Endothelial cell of coronary artery (primary cell): ENCODE measurements around the gene TPGS1. TPM values are rescaled to one million over a fixed set of nuclear protein-coding genes. Genes with fewer than 3 reads are reported as not detected.

Source experiments
- total RNA-seq: library from RNA; depleted of rRNA; stranded (reverse); fragments of >200 nt; gene quantifications from 2 replicates; pipeline ENCODE4 v1.2.3, GENCODE V29; 2014

TPGS1 gene, protein sequence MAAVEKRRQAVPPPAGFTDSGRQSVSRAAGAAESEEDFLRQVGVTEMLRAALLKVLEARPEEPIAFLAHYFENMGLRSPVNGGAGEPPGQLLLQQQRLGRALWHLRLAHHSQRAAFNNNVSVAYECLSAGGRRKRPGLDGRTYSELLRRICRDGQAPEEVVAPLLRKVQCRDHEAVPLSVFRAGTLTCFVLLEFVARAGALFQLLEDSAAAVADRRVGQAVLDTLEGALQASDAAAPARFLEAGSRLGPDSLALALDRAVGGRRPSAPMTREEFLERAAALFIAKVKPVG
- total RNA-seq: 26.5 and 27.4 TPM in 2 replicates

DNA sequence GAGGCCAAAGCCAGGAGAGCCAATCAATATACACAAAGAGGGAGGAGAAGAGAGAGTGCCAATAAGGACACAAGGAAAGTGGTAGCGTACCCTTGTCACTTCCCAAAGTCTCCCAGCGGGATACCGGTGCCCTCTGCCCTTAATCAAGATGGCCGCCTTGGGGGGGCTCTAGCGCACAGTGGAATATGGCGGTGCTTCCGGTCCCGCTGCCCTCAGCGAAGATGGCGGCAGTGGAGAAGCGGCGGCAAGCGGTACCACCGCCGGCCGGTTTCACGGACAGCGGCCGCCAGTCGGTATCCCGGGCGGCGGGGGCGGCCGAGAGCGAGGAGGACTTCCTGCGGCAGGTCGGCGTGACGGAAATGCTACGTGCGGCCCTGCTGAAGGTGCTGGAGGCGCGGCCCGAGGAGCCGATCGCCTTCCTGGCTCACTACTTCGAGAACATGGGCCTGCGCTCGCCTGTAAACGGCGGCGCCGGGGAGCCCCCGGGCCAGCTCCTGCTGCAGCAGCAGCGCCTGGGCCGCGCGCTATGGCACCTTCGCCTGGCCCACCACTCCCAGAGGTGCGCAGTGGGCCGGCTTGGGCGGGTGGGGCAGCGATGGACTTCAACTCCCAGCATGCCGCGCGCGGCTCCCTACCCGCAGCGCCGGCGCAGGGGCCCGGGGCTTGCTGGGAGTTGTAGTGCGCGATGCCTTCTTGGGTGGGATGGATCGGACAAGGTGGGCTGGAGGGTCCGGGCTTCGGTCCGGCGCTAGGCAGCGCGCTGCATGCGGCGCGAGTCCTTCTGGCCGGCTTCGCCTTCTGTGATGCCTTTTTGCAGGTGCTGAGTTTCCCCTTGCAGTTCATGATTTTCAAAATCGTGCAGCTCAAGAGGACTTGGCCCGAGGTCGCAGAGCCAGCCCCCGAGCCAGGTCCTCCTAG lies at the start of gene TPGS1:
TPGS1 (plus strand) TSS at position 212 of the 918 bp plus-strand sequence; CDS start at position 222, 10 bp downstream.

DNA sequence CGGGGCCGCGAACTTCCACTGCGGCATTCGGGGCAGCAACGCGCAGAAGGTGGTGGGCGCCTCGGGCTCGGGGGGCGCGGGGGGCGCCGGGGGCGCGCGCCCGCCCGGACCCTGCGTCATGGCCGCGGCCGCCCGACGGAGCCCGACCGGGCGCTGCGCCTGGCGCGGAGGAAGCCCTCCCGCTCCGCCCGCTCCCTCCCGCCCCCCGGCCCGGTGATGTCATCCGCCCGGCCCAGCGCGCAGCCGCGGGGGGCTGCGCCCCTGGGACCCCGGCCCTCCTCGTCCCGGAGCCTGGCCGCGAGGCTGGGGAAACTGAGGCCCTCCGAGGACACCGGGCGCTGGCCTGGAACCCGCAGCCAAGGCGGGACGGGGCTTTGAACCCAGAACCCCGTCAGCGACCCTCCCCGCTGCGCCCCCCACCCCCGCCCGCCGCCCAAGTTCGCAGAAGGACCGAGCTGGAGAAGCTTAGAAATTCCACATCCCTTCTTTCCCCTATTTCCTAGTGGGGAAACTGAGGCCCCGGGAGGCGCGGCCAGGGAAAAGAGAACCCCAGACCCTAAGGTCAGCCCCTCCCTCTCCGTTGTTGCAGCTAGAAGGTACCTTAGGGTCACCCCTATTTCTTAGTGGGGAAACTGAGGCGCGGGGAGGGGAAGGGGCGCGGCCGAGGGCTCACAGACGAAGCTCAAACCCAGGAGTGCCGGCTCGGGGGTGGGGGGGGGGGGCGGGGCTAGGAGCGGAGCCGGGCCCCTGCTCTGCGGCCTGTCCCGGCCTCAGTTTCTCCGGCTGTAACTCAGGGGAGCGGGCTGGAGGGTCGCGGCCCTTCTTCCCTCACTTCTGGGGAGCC lies 46.2 kb upstream of the TPGS1 start, which contains the start of gene SHC2:
SHC2 (minus strand) TSS at position 157 of the 844 bp plus-strand sequence; CDS start at position 120, 37 bp downstream.

DNA sequence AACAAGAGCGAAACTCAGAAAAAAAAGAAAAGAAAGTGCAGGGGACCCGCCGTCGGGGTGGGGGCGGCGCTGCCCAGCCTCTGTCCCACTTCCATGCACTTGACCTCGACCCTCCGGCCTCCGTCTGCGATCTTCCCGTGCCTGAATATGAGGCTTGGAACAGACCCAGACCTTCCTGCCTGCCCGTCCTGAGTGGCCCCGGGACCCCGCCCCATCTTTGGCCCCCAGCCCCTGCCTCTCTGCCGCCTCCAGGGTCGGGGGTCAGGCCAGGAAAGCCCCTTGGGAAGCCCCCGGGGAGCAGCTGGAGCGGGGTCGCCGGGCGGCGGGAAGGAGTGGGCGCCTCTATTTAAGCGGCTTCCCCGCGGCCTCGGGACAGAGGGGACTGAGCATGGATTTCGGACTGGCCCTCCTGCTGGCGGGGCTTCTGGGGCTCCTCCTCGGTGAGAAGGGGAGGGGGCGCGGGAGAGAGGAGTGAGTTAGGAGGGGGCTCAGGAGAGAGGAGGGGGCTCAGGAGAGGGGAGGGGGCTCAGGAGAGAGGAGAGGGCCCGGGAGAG lies 11.1 kb upstream of the TPGS1 start, which contains the start of gene MADCAM1:
MADCAM1 (plus strand) TSS at position 375 of the 554 bp plus-strand sequence; CDS start at position 389, 14 bp downstream.

DNA sequence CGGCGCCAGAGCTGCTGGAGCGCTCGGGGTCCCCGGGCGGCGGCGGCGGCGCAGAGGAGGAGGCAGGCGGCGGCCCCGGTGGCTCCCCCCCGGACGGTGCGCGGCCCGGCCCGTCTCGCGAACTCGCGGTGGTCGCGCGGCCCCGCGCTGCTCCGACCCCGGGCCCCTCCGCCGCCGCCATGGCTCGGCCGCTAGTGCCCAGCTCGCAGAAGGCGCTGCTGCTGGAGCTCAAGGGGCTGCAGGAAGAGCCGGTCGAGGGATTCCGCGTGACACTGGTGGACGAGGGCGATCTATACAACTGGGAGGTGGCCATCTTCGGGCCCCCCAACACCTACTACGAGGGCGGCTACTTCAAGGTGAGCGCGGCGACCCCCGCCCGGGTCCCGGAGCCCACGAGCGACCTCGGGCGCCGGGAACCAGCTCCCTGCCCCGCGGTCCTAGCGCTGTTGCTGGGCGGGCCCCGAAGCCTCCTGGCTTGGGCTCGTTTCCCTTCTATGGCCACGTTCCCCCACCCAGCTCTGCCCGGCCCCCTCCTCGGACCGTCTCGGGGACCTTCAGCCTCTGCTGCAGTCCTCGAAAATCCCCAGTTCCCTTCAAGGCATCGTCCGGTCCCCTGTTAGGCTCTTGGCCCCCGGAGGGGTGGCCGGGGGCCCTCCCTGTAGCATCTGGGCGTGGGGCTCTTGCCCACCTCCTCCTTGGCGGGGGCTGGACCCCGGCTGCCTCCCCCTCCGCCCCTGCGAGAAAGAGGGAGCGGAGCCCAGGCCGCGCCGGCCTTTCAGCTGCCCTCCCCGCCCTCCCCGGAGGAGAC lies 24.7 kb downstream of the TPGS1 start, which contains the start of gene CDC34:
CDC34 (plus strand) TSS at position 8 of the 808 bp plus-strand sequence; CDS start at position 180, 172 bp downstream.

DNA sequence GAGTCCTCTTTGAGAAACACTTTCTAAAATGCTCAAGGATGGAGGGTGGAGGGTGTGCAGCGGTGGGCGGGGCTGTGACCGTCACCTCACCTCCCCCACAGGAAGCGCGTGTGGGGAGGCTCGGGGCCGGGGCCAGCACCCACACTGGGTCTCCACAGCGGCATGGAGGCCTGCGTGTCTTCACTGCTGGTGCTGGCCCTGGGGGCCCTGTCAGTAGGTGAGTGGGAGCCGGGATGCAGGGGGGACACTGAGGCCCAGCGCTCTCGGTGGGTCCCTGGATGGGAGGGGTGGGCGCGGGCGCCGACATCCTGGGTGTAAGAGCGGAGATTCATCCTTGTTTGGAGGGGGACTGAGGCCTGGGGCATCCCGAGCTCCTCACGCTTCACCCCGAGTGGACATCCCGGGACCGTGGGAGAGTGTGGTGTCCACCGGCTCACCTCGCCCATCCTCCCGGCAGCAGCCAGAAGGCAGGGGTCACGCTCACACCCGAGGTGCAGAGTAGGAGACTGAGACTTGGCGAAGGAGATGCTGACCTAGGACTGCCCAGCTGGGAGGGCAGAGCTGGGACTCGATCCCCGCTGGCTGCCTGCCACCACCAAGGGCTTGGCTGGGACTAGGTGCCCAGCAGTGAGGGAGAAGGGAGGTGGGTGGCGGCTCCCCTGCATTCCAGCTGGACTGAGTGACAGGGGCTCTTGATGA lies 36.8 kb downstream of the TPGS1 start, which contains the start of gene GZMM:
GZMM (plus strand) TSS at position 144 of the 699 bp plus-strand sequence; CDS start at position 163, 19 bp downstream.

Other genes starting within 250 kb of the TPGS1 start
- gene PLPP2, start 216.1 kb upstream of the TPGS1 start, total RNA-seq: 6.1 and 20.0 TPM in 2 replicates
- 13.2 and 17.6 TPM in 2 replicates for gene MIER2, start 162.7 kb upstream of the TPGS1 start, total RNA-seq
- gene C2CD4C, start 98.3 kb upstream of the TPGS1 start, total RNA-seq: 0.18 and 0.38 TPM in 2 replicates
- gene SHC2, start 46.5 kb upstream of the TPGS1 start, total RNA-seq: 2.6 and 4.5 TPM in 2 replicates
- gene MADCAM1, start 11.0 kb upstream of the TPGS1 start, total RNA-seq: under 0.01 TPM in 1 of 2 replicates, not detected in the other
- gene CDC34, start 24.3 kb downstream of the TPGS1 start, total RNA-seq: 107 and 112 TPM in 2 replicates
- not detected in 2 replicates for gene GZMM, start 36.6 kb downstream of the TPGS1 start, total RNA-seq
- gene BSG, start 65.1 kb downstream of the TPGS1 start, total RNA-seq: 281 and 352 TPM in 2 replicates
- gene HCN2, start 82.4 kb downstream of the TPGS1 start, total RNA-seq: 0.63 and 2.9 TPM in 2 replicates
- gene POLRMT, start 126.0 kb downstream of the TPGS1 start, total RNA-seq: 26.4 and 40.2 TPM in 2 replicates
- 0.09 TPM in 1 of 2 replicates, not detected in the other for gene FGF22, start 132.4 kb downstream of the TPGS1 start, total RNA-seq
- gene RNF126, start 155.7 kb downstream of the TPGS1 start, total RNA-seq: 23.8 and 28.8 TPM in 2 replicates
- gene FSTL3, start 168.9 kb downstream of the TPGS1 start, total RNA-seq: 19.2 and 77.1 TPM in 2 replicates
- gene PRSS57, start 188.0 kb downstream of the TPGS1 start, total RNA-seq: not detected in 2 replicates
- gene PALM, start 201.4 kb downstream of the TPGS1 start, total RNA-seq: 2.8 and 6.8 TPM in 2 replicates
- under 0.01 TPM in 1 of 2 replicates, not detected in the other for gene MISP, start 243.6 kb downstream of the TPGS1 start, total RNA-seq